HG03469 (cell line): ENCODE measurements around the gene GALE.

ENCODE experiments used
- ATAC-seq: cut with Tn5 transposase; IDR thresholded peaks from one replicate; pipeline ENCODE4 v1.9.1; 2021; ENCODE audit warnings: mild to moderate bottlenecking, moderate library complexity, moderate number of reproducible peaks; ENCODE audit not compliant: unreplicated experiment

Gene GALE

GRCh38 chr1:23759277-23759676 lies 41.3 kb downstream of the GALE start:
- ATAC-seq: no peak

- ATAC-seq: no peak
Measured at GRCh38 chr1:23757812-23758211, 42.7 kb downstream of the GALE start.

- no peak for ATAC-seq
Measured at GRCh38 chr1:23756676-23757075, 43.9 kb downstream of the GALE start.

GRCh38 chr1:23752909-23753308 lies 47.6 kb downstream of the GALE start:
- ATAC-seq: no peak

- no peak for ATAC-seq
Measured at GRCh38 chr1:23751815-23752200, 48.7 kb downstream of the GALE start.

GRCh38 chr1:23751050-23751814 lies 49.3 kb downstream of the GALE start:
- no peak for ATAC-seq

- no peak for ATAC-seq
Measured at GRCh38 chr1:23748016-23748415, 52.5 kb downstream of the GALE start.
